IPS-18c (cell line): ENCODE data around the gene SPOCK2.
"Not testable (repeated sequence)": the region's sequence is repeated elsewhere in the genome, so short reads cannot be mapped to it uniquely, and the experiment has no call there.

Experiments used
- H3K4me3 ChIP-seq: 2 replicates; pipeline ENCODE4 v1.7.0; 2013; ENCODE audit warnings: low read depth, mild to moderate bottlenecking, low read length, moderate library complexity; ENCODE audit not compliant: insufficient read depth
- H3K9me3 ChIP-seq: one replicate; pipeline ENCODE4 v1.6.1; 2013; ENCODE audit warnings: mild to moderate bottlenecking, low read length, moderate library complexity; ENCODE audit not compliant: control insufficient read depth, insufficient read depth

SPOCK2 gene

GRCh38 chr10:72110673-72111401 lies 22.5 kb upstream of the SPOCK2 start:
- no peak overlapping the region for H3K4me3 ChIP-seq
- H3K9me3 ChIP-seq, result no peaks in the 10 kb centered on the region

GRCh38 chr10:72109636-72110157 lies 21.3 kb upstream of the SPOCK2 start:
- Histone ChIP-seq H3K4me3 (no peak overlapping the region), H3K9me3 (no peaks in the 10 kb centered on the region)

GRCh38 chr10:72108830-72109635 lies 20.7 kb upstream of the SPOCK2 start:
- no peaks in the 10 kb centered on the region for H3K9me3 ChIP-seq

DNA sequence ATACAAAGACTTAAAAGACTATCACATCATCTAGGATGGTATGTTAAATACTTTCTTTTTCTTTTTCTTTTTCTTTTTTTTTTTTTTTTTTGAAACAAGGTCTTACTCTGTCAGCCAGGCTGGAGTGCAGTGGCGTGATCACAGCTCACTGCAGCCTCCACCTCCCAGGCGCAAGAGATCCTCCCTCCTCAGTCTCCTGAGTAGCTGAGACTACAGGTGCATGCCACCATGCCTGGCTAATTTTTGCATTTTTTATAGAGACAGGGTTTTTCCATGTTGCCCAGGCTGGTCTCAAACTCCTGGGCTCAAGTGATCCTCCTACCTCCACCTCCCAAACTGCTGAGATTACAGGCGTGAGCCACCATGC lies 19.6 kb upstream of the SPOCK2 start:
- H3K9me3 ChIP-seq, H3K4me3 ChIP-seq: not testable (repeated sequence)

More at GRCh38 chr10:72108830-72109635, 20.7 kb upstream of the SPOCK2 start:
- H3K4me3 ChIP-seq, result no peak overlapping the region

DNA sequence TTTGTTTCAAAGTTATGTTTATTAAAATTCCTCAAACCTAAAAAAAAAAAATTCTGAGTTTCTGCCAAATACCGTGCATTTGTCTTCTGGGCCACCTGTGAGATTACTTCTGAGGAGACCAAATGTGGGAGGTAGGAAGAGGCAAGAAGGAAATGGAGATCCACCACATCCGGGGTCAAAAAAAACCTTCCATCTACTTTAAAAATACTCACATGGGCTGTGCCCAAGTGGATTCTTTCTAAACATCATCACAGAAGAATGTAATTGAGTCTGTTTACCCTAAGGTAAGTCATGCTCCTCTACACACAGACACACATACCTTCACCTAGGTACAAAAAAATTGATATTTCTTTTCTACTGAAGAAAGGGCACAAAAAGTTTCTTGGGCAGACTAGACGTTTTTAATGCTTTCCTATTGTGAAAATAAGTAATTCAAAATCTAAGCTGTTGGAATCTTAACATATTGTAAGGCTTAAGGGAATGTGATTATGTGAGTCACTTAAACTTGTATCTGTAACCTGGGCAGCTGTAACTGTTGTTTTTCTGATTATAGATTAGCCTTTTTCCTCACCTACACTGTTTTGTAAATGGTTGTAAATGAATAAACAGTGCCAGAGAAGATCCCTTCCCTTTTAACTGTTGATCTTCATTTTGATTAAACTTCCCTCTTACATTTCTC lies 19.1 kb upstream of the SPOCK2 start:
- Histone ChIP-seq H3K4me3 (no peak overlapping the region), H3K9me3 (no peaks in the 10 kb centered on the region)

GRCh38 chr10:72106896-72107295 lies 18.5 kb upstream of the SPOCK2 start:
- Histone ChIP-seq H3K9me3 (no peaks in the 10 kb centered on the region), H3K4me3 (no peak overlapping the region)

DNA sequence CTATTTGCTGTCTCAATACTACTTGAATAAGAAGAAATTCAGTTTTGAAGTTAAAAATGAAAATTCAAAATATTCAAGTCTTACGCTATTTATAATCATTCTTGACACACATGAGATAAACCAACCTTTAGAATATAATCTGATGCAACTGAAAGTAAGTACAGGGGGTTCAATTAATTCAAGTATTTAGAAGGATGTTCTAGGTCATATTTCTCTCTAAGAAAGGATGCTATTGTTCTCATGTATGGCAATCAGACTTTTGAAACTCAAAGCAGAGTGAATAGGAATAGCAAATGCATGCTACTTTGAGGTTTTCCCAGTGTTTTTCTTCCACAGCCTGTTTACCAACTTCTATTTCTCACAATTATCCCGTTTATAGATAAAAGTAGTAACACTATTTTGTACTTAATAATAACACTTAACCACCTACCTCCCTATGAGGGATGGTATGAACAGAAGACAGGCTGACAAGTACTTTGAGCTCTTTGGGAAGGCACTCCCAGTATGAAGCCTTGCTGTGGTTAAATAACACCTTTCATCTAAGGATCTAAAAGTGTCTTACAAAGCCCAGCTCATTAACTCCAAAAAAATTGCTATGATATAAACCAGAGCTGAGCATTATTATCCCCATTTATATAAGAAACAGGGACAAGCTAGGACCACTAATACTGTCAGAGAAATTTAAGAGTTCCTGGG lies 18.0 kb upstream of the SPOCK2 start:
- no peak overlapping the region for H3K4me3 ChIP-seq
- no peaks in the 10 kb centered on the region for H3K9me3 ChIP-seq

GRCh38 chr10:72105710-72106109 lies 17.4 kb upstream of the SPOCK2 start:
- no peak overlapping the region for H3K4me3 ChIP-seq
- H3K9me3 ChIP-seq, result no peaks in the 10 kb centered on the region

DNA sequence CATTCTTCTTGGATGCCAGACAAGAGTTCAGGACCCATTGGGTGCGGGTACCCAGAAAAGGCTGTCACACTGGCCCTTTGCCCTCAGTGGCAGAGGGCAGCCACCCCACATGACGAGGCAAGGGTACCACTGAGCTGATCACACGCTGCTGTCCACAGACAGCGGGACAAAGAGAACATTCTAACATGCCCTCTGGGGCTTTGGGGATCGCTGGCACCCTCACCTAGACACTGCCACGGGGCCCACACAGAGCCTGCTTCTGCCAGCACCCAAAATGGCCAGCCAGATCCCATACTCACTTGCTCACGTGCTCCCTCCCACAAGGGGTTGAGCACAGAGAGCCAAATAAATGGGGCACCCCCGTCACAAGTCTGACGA lies 16.7 kb upstream of the SPOCK2 start:
- H3K9me3 ChIP-seq, result no peaks in the 10 kb centered on the region

DNA sequence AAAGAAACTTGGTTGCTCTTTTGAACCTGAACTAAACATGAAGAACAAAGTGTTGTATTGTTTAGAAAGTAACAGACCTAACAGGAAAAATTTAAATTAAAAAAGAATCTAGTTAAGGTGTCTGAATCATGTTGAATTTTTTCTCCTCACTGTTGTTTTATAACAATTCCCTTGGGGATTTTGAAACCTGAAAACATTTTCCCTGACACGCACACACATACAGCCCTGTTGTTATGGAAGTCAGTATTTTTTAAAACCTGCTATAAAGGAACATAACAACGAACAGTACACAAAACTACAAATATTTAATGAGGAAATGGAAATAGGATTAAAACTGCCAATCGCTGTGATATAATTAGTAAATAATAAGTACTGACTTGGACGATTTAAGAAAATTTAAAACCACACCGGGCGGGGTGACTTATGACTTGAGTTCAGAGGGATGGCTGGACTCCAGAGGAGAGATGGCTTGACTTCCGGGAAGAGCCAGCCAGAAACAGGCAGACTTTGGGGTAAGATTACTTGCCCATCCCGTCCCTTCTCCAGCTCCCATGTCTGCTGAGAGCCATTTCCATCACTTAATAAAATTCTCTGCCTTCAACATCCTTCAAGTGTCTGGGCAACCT lies 16.2 kb upstream of the SPOCK2 start:
- no peaks in the 10 kb centered on the region for H3K9me3 ChIP-seq
- no peak overlapping the region for H3K4me3 ChIP-seq

More for the DNA sequence above, 16.7 kb upstream of the SPOCK2 start:
- H3K4me3 ChIP-seq, result no peak overlapping the region

DNA sequence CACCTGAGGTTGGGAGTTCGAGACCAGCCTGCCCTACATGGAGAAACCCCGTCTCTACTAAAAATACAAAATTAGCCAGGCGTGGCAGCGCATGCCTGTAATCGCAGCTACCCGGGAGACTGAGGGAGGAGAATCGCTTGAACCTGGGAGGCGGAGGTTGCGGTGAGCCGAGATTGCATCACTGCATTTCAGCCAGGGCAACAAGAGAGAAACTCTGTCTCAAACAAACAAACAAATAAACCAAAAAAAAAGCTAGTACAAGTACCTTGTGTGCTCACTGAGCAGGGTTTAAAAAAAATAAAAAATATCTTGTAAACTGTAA lies 11.2 kb upstream of the SPOCK2 start:
- H3K4me3 ChIP-seq, result no peak overlapping the region
- no peaks in the 10 kb centered on the region for H3K9me3 ChIP-seq

GRCh38 chr10:72098836-72099599 lies 10.7 kb upstream of the SPOCK2 start:
- H3K9me3 ChIP-seq, result no peaks in the 10 kb centered on the region
- no peak overlapping the region for H3K4me3 ChIP-seq

DNA sequence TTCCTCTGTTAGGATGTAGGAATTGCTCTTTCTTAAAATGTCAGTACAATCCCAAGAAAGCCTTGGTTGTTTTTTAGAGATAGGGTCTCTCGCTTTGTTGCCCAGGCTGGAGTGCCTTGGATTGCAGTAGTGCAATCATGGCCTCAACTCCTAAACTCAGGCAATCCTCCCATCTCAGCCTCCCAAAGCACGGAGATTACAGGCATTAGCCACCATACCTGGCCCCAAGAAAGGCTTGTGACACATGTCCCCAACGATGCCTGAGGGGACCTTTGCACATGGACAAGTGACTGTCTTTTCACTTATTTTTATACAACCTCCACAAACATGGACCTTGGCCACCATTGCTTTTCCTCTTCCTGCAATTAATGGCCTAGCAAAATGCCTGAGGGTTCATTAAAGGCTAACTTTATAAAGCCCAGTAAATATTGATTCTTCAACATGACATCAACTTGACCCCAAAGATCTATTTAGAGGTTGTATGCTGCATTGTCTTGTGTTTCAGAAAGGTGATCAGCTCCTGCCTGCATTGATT lies 10.0 kb upstream of the SPOCK2 start:
- H3K4me3 ChIP-seq, result no peak overlapping the region
- no peaks in the 10 kb centered on the region for H3K9me3 ChIP-seq

DNA sequence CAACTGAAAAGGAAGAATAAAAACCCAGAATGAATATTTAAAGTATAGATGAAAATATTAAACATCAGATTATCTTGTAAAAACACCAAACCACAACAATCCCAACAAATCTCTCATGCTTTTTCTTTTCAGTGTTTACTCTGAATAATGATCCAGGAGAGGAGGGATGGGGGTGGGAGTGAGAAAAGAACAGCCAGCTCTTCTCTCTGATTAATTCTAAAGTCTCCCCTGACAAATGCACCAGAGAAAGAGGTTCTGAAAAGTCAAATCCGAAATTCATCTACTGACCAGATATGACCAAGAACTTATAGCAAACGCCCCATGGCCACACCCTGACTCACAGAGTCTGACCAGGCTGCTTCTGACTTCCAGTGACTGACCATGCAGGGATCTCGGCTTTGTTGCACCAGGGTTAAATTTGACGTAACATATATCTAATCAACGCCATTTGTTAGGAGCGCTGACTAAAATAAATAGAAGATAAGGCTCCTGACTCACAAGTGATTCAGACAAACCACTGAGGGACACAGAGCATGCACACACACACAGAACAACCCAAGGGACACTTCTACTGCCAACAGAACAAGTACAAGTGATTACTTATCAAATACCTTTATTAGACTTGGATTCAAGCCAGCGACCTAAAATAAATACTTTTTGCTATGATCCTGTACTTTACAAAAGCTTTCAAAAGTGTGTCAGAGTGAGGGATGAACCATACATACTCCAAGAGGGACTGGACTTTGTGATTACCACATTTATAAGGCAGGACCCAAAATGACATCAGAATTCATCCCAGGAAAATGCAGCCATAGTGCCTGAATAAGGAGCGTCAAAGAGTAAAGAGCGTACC lies 9.3 kb upstream of the SPOCK2 start:
- Histone ChIP-seq H3K9me3 (no peaks in the 10 kb centered on the region), H3K4me3 (no peak overlapping the region)
